ENCODE data around the gene SEZ6L2.
A peak's percentile ranks its signal among the peaks of the same experiment; 100 is the strongest.
"Not testable (repeated sequence)": the region's sequence is repeated elsewhere in the genome, so short reads cannot be mapped to it uniquely, and the experiment has no call there.

The SEZ6L2 gene

GRCh38 chr16:29857133-29857760 is 42.1 kb downstream of the SEZ6L2 start:
- DNase-seq (ENCODE audit: low read depth in 2 of 2), result no peak

GRCh38 chr16:29854520-29855100 is 44.7 kb downstream of the SEZ6L2 start:
- DNase-seq (ENCODE audit: low read depth in 2 of 2), result no peak

GRCh38 chr16:29852654-29853053 is 46.7 kb downstream of the SEZ6L2 start:
- DNase-seq (ENCODE audit: low read depth in 2 of 2), result no peak

GRCh38 chr16:29850998-29851397 is 48.4 kb downstream of the SEZ6L2 start:
- DNase-seq (ENCODE audit: low read depth in 2 of 2), result no peak

- DNase-seq (ENCODE audit: low read depth in 2 of 2), result no peak
These were observed 49.8 kb downstream of the SEZ6L2 start for GRCh38 chr16:29849505-29849904.

GRCh38 chr16:29848420-29849297 is 50.7 kb downstream of the SEZ6L2 start:
- DNase-seq (ENCODE audit: low read depth in 2 of 2), result peak; percentile 64 to 77

GRCh38 chr16:29845656-29846055 is 53.7 kb downstream of the SEZ6L2 start:
- DNase-seq (ENCODE audit: low read depth in 2 of 2), result no peak

- DNase-seq (ENCODE audit: low read depth in 2 of 2), result no peak
These were observed 54.6 kb downstream of the SEZ6L2 start for GRCh38 chr16:29844575-29845331.

GRCh38 chr16:29843931-29844330 is 55.4 kb downstream of the SEZ6L2 start:
- no peak for DNase-seq (ENCODE audit: low read depth in 2 of 2)

- DNase-seq (ENCODE audit: low read depth in 2 of 2), result no peak
These were observed 56.5 kb downstream of the SEZ6L2 start for GRCh38 chr16:29842732-29843346.

- no peak for DNase-seq (ENCODE audit: low read depth in 2 of 2)
These were observed 57.7 kb downstream of the SEZ6L2 start for GRCh38 chr16:29841631-29842030.

- no peak for DNase-seq (ENCODE audit: low read depth in 2 of 2)
These were observed 59.1 kb downstream of the SEZ6L2 start for GRCh38 chr16:29840240-29840639.

- no peak for DNase-seq (ENCODE audit: low read depth in 2 of 2)
These were observed 59.5 kb downstream of the SEZ6L2 start for GRCh38 chr16:29839822-29840221.

GRCh38 chr16:29837841-29838240 is 61.5 kb downstream of the SEZ6L2 start:
- no peak for DNase-seq (ENCODE audit: low read depth in 2 of 2)

- no peak for DNase-seq (ENCODE audit: low read depth in 2 of 2)
These were observed 62.7 kb downstream of the SEZ6L2 start for GRCh38 chr16:29836623-29837022.

GRCh38 chr16:29835926-29836325 is 63.4 kb downstream of the SEZ6L2 start:
- no peak for DNase-seq (ENCODE audit: low read depth in 2 of 2)

- no peak for DNase-seq (ENCODE audit: low read depth in 2 of 2)
These were observed 65.3 kb downstream of the SEZ6L2 start for GRCh38 chr16:29834079-29834478.

- not testable (repeated sequence) for DNase-seq (ENCODE audit: low read depth in 2 of 2)
These were observed 66.1 kb downstream of the SEZ6L2 start for GRCh38 chr16:29833219-29833618.

GRCh38 chr16:29831490-29831889 is 67.9 kb downstream of the SEZ6L2 start:
- no peak for DNase-seq (ENCODE audit: low read depth in 2 of 2)

GRCh38 chr16:29830774-29831173 is 68.6 kb downstream of the SEZ6L2 start:
- no peak for DNase-seq (ENCODE audit: low read depth in 2 of 2)

- no peak for DNase-seq (ENCODE audit: low read depth in 2 of 2)
These were observed 73.0 kb downstream of the SEZ6L2 start for GRCh38 chr16:29826342-29826695.
